ENCODE data around the gene CDV3.
"Not testable (repeated sequence)": the region's sequence is repeated elsewhere in the genome, so short reads cannot be mapped to it uniquely, and the experiment has no call there.

Gene CDV3

GRCh38 chr3:133544983-133545382 is 28.5 kb upstream of the CDV3 start:
- not testable (repeated sequence) for H3K79me1 ChIP-seq (ENCODE audit: low read length); H3K79me2 ChIP-seq (ENCODE audit: control insufficient read depth, insufficient read depth, low read length, poor library complexity); H4K12ac ChIP-seq (ENCODE audit: low read depth, low read length); H2BK12ac ChIP-seq (ENCODE audit: low read length); H4K8ac ChIP-seq (ENCODE audit: low read depth, low read length); H3K36me3 ChIP-seq (ENCODE audit: control insufficient read depth in 1 of 2, insufficient read depth in 2 of 2, low read length in 2 of 2); H3K9me3 ChIP-seq (ENCODE audit: insufficient read depth, low read depth, low read length); H3K27ac ChIP-seq (ENCODE audit: low read depth, low read length); H3K4me2 ChIP-seq (ENCODE audit: low read length); H3K4ac ChIP-seq (ENCODE audit: low read depth, low read length); H2BK5ac ChIP-seq (ENCODE audit: low read depth, low read length, poor library complexity); H3K14ac ChIP-seq (ENCODE audit: low read length); H3K9ac ChIP-seq (ENCODE audit: low read length); H3K27me3 ChIP-seq (ENCODE audit: insufficient read depth, low read length); H3K23ac ChIP-seq (ENCODE audit: low read length); H4K91ac ChIP-seq (ENCODE audit: low read depth, low read length); H2AK5ac ChIP-seq (ENCODE audit: low read length); H2AFZ ChIP-seq (ENCODE audit: insufficient read depth, low read length, poor library complexity); H3K18ac ChIP-seq (ENCODE audit: low read length); H2BK120ac ChIP-seq (ENCODE audit: insufficient read depth, low read length, poor library complexity); H3K4me3 ChIP-seq (ENCODE audit: low read depth, low read length)
- H3K4me1 ChIP-seq (ENCODE audit: control insufficient read depth in 1 of 2, insufficient read depth in 2 of 2, low read length in 2 of 2) = peaks cover 0 to 11% of the 10 kb centered on the region in 2 experiments
- peak in 1 of 2 donors; percentile 62 for DNase-seq
- WGBS (ENCODE audit: extremely low coverage, insufficient coverage, insufficient read length) = no CpG with 5 or more reads among the region's 2 CpGs

- H3K18ac ChIP-seq (ENCODE audit: low read length) = no peak overlapping the region
- H3K4ac ChIP-seq (ENCODE audit: low read depth, low read length) = no peak overlapping the region
- no peak overlapping the region for H2AK5ac ChIP-seq (ENCODE audit: low read length)
- peaks cover 0 to 11% of the 10 kb centered on the region in 2 experiments for H3K4me1 ChIP-seq (ENCODE audit: control insufficient read depth in 1 of 2, insufficient read depth in 2 of 2, low read length in 2 of 2)
- H3K79me1 ChIP-seq (ENCODE audit: low read length) = peaks cover 8% of the 10 kb centered on the region
- peaks cover 0 to 2% of the 10 kb centered on the region in 2 experiments for H3K36me3 ChIP-seq (ENCODE audit: control insufficient read depth in 1 of 2, insufficient read depth in 2 of 2, low read length in 2 of 2)
- peak; percentile 92 to 93 for DNase-seq
- peak overlapping the region; percentile 67 for H2BK120ac ChIP-seq (ENCODE audit: insufficient read depth, low read length, poor library complexity)
- WGBS (ENCODE audit: extremely low coverage, insufficient coverage, insufficient read length) = no CpG with 5 or more reads among the region's 3 CpGs
- no peak overlapping the region for H4K12ac ChIP-seq (ENCODE audit: low read depth, low read length)
- H3K14ac ChIP-seq (ENCODE audit: low read length) = no peak overlapping the region
- H3K4me2 ChIP-seq (ENCODE audit: low read length) = peak overlapping the region; percentile 33
- H2BK12ac ChIP-seq (ENCODE audit: low read length) = no peak overlapping the region
- no peaks in the 10 kb centered on the region for H3K79me2 ChIP-seq (ENCODE audit: control insufficient read depth, insufficient read depth, low read length, poor library complexity)
- peaks cover 3% of the 10 kb centered on the region for H3K9me3 ChIP-seq (ENCODE audit: insufficient read depth, low read depth, low read length)
- peak overlapping the region; percentile 22 for H4K8ac ChIP-seq (ENCODE audit: low read depth, low read length)
- H3K9ac ChIP-seq (ENCODE audit: low read length) = no peak overlapping the region
- no peaks in the 10 kb centered on the region for H3K27me3 ChIP-seq (ENCODE audit: insufficient read depth, low read length)
- H3K27ac ChIP-seq (ENCODE audit: low read depth, low read length) = peak overlapping the region; percentile 75
- no peak overlapping the region for H3K4me3 ChIP-seq (ENCODE audit: low read depth, low read length)
- peak overlapping the region; percentile 85 for H2BK5ac ChIP-seq (ENCODE audit: low read depth, low read length, poor library complexity)
- H4K91ac ChIP-seq (ENCODE audit: low read depth, low read length) = peak overlapping the region; percentile 63
- H3K23ac ChIP-seq (ENCODE audit: low read length) = no peak overlapping the region
- H2AFZ ChIP-seq (ENCODE audit: insufficient read depth, low read length, poor library complexity) = no peak overlapping the region
These were observed 25.9 kb upstream of the CDV3 start for GRCh38 chr3:133547432-133548041.

GRCh38 chr3:133548090-133548489 is 25.4 kb upstream of the CDV3 start:
- Histone ChIP-seq H4K8ac (ENCODE audit: low read depth, low read length) (no peak overlapping the region), H3K36me3 (ENCODE audit: control insufficient read depth in 1 of 2, insufficient read depth in 2 of 2, low read length in 2 of 2) (peaks cover 0 to 2% of the 10 kb centered on the region in 2 experiments), H3K79me1 (ENCODE audit: low read length) (peaks cover 8% of the 10 kb centered on the region), H3K18ac (ENCODE audit: low read length) (no peak overlapping the region), H3K4me2 (ENCODE audit: low read length) (peak overlapping the region; percentile 33), H3K4ac (ENCODE audit: low read depth, low read length) (no peak overlapping the region), H3K14ac (ENCODE audit: low read length) (peak overlapping the region; percentile 53), H2BK120ac (ENCODE audit: insufficient read depth, low read length, poor library complexity) (no peak overlapping the region), H3K9me3 (ENCODE audit: insufficient read depth, low read depth, low read length) (peaks cover 3% of the 10 kb centered on the region), H3K4me1 (ENCODE audit: control insufficient read depth in 1 of 2, insufficient read depth in 2 of 2, low read length in 2 of 2) (peaks cover 0 to 11% of the 10 kb centered on the region in 2 experiments), H2BK12ac (ENCODE audit: low read length) (no peak overlapping the region), H3K27me3 (ENCODE audit: insufficient read depth, low read length) (no peaks in the 10 kb centered on the region), H2AFZ (ENCODE audit: insufficient read depth, low read length, poor library complexity) (no peak overlapping the region), H3K79me2 (ENCODE audit: control insufficient read depth, insufficient read depth, low read length, poor library complexity) (no peaks in the 10 kb centered on the region), H3K9ac (ENCODE audit: low read length) (no peak overlapping the region), H2BK5ac (ENCODE audit: low read depth, low read length, poor library complexity) (peak overlapping the region; percentile 75), H2AK5ac (ENCODE audit: low read length) (peak overlapping the region; percentile 41), H3K4me3 (ENCODE audit: low read depth, low read length) (no peak overlapping the region), H4K12ac (ENCODE audit: low read depth, low read length) (no peak overlapping the region), H3K23ac (ENCODE audit: low read length) (no peak overlapping the region), H4K91ac (ENCODE audit: low read depth, low read length) (peak overlapping the region; percentile 57), H3K27ac (ENCODE audit: low read depth, low read length) (peak overlapping the region; percentile 75)
- 100% methylated on average over 1 of the region's 2 CpGs for WGBS (ENCODE audit: extremely low coverage, insufficient coverage, insufficient read length)
- no peak for DNase-seq

GRCh38 chr3:133549565-133549964 is 23.9 kb upstream of the CDV3 start:
- Histone ChIP-seq H3K27me3 (ENCODE audit: insufficient read depth, low read length) (no peaks in the 10 kb centered on the region), H3K79me2 (ENCODE audit: control insufficient read depth, insufficient read depth, low read length, poor library complexity) (no peaks in the 10 kb centered on the region), H3K14ac (ENCODE audit: low read length) (no peak overlapping the region), H2AK5ac (ENCODE audit: low read length) (no peak overlapping the region), H4K8ac (ENCODE audit: low read depth, low read length) (no peak overlapping the region), H4K12ac (ENCODE audit: low read depth, low read length) (no peak overlapping the region), H3K79me1 (ENCODE audit: low read length) (peaks cover 8% of the 10 kb centered on the region), H3K36me3 (ENCODE audit: control insufficient read depth in 1 of 2, insufficient read depth in 2 of 2, low read length in 2 of 2) (peaks cover 0 to 2% of the 10 kb centered on the region in 2 experiments), H3K27ac (ENCODE audit: low read depth, low read length) (no peak overlapping the region), H3K23ac (ENCODE audit: low read length) (no peak overlapping the region), H3K18ac (ENCODE audit: low read length) (no peak overlapping the region), H3K9me3 (ENCODE audit: insufficient read depth, low read depth, low read length) (peaks cover 3% of the 10 kb centered on the region), H2BK120ac (ENCODE audit: insufficient read depth, low read length, poor library complexity) (no peak overlapping the region), H2AFZ (ENCODE audit: insufficient read depth, low read length, poor library complexity) (no peak overlapping the region), H2BK12ac (ENCODE audit: low read length) (peak overlapping the region; percentile 5), H3K9ac (ENCODE audit: low read length) (no peak overlapping the region), H3K4me2 (ENCODE audit: low read length) (no peak overlapping the region), H4K91ac (ENCODE audit: low read depth, low read length) (no peak overlapping the region), H3K4me3 (ENCODE audit: low read depth, low read length) (no peak overlapping the region), H3K4ac (ENCODE audit: low read depth, low read length) (no peak overlapping the region), H3K4me1 (ENCODE audit: control insufficient read depth in 1 of 2, insufficient read depth in 2 of 2, low read length in 2 of 2) (peaks cover 0 to 11% of the 10 kb centered on the region in 2 experiments), H2BK5ac (ENCODE audit: low read depth, low read length, poor library complexity) (no peak overlapping the region)
- DNase-seq = no peak
- WGBS (ENCODE audit: extremely low coverage, insufficient coverage, insufficient read length) = no CpG with 5 or more reads among the region's 4 CpGs
